SJSA1 (cell line): ENCODE results near the gene TGFBR1. TPM values are rescaled to one million over a fixed set of nuclear protein-coding genes. Genes with fewer than 3 reads are reported as not detected.

Source experiments
- DNase-seq, 2 experiments: peaks; one replicate each; pipeline ENCODE4 v3.0.0-alpha.2; 2015 to 2020; ENCODE audit warnings: low spot score in 2 of 2, low read depth in 1 of 2
- H3K27ac ChIP-seq: fragments of 250-450 bp; sonication (Bioruptor Pico); 2 replicates; pipeline ENCODE4 v1.5.1; 2020; ENCODE audit warnings: mild to moderate bottlenecking, moderate library complexity
- H3K27me3 ChIP-seq: fragments of 250-450 bp; sonication (Bioruptor Pico); replicated peaks from 2 replicates; pipeline ENCODE4 v1.5.1; 2020; ENCODE audit warnings: mild to moderate bottlenecking, moderate library complexity
- H3K36me3 ChIP-seq: fragments of 250-450 bp; sonication (Bioruptor Pico); 2 replicates; pipeline ENCODE4 v1.5.1; 2020; ENCODE audit warnings: mild to moderate bottlenecking
- H3K4me1 ChIP-seq: fragments of 250-450 bp; sonication (Bioruptor Pico); replicated peaks from 2 replicates; pipeline ENCODE4 v1.6.1; 2021; ENCODE audit warnings: mild to moderate bottlenecking
- H3K4me3 ChIP-seq: fragments of 250-450 bp; sonication (Bioruptor Pico); 2 replicates; pipeline ENCODE4 v1.5.1; 2020; ENCODE audit warnings: mild to moderate bottlenecking
- H3K9me3 ChIP-seq: fragments of 250-450 bp; sonication (Bioruptor Pico); replicated peaks from 2 replicates; pipeline ENCODE4 v1.5.1; 2020; ENCODE audit warnings: mild to moderate bottlenecking
- total RNA-seq: library from RNA; depleted of rRNA; stranded (reverse); fragments of >200 nt; shearing (Covaris generic); gene quantifications from 2 replicates; pipeline ENCODE4 v1.2.3, GENCODE V29; 2014

Gene TGFBR1
- total RNA-seq, 1 experiment from 2014 or later = 36.0 TPM

DNA sequence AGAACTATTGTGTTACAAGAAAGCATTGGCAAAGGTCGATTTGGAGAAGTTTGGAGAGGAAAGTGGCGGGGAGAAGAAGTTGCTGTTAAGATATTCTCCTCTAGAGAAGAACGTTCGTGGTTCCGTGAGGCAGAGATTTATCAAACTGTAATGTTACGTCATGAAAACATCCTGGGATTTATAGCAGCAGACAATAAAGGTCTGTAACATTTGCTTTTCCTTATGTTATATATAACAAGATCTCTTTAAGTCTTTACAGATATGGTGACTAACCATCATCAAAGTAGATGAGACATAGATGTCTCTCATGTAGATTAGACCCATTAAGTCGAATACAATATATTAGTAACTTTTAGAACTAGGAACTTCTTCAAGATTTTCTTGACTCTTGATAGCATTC, 33.0 kb downstream of the TGFBR1 start:
- Histone ChIP-seq H3K4me1 (no peaks in the 10 kb centered on the region), H3K4me3 (no peak overlapping the region), H3K27ac (no peak overlapping the region), H3K36me3 (peaks cover 33% of the 10 kb centered on the region), H3K9me3 (no peaks in the 10 kb centered on the region), H3K27me3 (no peaks in the 10 kb centered on the region)
- DNase-seq = no peak

DNA sequence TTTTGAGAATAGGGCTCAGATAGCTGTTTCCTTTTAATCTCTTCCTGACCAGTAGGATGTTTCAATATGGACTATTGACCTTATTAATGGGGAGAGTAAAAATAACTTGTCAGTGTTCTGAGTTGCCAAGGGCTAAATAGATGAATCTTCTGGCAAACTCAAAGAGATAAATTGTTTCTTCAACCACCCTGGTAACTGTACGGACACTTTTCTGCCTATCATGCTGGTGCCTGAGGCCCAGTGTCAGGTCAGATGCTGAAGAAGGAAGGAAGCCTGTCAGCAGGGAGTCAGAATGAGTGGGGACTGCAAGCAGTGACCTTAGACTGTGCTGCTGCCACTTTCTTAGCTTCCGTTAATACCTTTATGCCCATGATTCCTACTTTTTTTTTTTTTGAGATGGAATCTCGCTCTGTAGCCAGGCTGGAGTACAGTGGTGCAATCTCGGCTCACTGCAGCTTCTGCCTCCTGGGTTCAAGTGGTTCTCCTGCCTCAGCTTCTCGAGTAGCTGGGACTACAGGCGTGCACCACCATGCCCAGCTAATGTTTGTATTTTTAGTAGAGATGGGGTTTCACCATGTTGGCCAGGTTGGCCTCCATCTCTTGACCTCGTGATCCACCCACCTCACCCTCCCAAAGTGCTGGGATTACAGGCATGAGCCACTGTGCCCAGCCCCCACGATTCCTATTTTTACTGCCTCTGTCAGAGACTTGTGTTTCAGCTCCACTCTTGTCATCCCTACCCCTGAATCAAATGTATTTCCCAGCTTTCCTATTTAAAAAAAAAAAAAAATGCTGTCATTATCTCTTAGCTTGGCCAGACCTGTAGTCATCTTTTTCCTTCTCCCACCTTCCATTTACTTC, 33.7 kb downstream of the TGFBR1 start:
- no peaks in the 10 kb centered on the region for H3K27me3 ChIP-seq
- no peak overlapping the region for H3K27ac ChIP-seq
- no peak for DNase-seq

DNA sequence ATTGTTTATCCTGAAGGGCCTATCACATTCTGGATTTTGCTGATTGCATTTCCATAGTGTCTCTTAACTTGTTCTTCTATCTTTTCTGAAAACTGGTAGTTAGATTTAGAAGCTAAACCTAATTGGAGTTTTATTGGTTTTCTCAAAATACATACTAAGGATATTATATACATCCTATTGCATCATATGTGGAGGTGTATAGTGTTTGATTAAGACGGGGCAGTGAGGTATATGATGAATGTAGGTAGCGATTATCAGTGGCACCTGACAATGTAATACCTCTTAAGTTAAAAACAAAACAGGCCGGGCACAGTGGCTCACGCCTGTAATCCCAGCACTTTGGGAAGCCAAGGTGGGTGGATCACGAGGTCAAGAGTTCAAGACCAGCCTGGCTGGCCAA, 35.0 kb downstream of the TGFBR1 start:
- no peak overlapping the region for H3K4me3 ChIP-seq
- no peaks in the 10 kb centered on the region for H3K27me3 ChIP-seq
- no peak for DNase-seq
- no peaks in the 10 kb centered on the region for H3K9me3 ChIP-seq
- H3K4me1 ChIP-seq = no peaks in the 10 kb centered on the region
- no peak overlapping the region for H3K27ac ChIP-seq
- peaks cover 44% of the 10 kb centered on the region for H3K36me3 ChIP-seq

More for the DNA sequence above, 33.7 kb downstream of the TGFBR1 start:
- Histone ChIP-seq H3K9me3 (no peaks in the 10 kb centered on the region), H3K4me1 (no peaks in the 10 kb centered on the region), H3K36me3 (peaks cover 39% of the 10 kb centered on the region), H3K4me3 (no peak overlapping the region)

DNA sequence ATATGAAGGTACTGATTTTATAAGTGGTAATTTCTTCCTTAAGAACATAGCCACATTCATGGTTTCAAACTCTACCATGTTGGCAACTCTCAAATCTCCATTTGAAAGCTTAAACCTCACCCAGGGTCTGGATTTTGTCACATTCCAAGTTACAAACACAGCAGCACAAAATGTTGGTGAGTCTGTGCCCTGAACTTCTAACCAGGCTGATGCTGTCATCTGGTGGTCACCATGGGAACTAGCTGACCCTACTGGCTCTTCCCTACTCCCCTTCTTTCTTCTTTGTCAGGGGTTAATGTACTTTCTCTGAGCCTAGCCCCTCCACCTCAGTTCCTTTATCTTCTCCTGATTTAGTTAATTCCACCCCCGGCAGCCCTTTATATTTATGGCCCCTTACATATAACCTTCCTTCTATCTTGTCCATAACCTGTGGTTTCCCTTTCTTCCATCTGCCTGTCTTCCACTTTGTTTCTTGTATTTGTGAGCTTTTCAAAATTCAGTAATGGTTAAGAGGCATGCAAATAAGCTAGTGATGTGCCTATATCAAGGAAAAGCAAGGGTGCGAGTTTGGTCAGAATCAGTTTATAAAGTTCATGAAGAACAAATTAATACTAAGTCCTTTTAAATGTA, 35.9 kb downstream of the TGFBR1 start:
- Histone ChIP-seq H3K9me3 (no peaks in the 10 kb centered on the region), H3K4me1 (no peaks in the 10 kb centered on the region), H3K27ac (no peak overlapping the region), H3K36me3 (peaks cover 53% of the 10 kb centered on the region), H3K4me3 (no peak overlapping the region), H3K27me3 (no peaks in the 10 kb centered on the region)
- DNase-seq = peak; percentile 43 to 44

DNA sequence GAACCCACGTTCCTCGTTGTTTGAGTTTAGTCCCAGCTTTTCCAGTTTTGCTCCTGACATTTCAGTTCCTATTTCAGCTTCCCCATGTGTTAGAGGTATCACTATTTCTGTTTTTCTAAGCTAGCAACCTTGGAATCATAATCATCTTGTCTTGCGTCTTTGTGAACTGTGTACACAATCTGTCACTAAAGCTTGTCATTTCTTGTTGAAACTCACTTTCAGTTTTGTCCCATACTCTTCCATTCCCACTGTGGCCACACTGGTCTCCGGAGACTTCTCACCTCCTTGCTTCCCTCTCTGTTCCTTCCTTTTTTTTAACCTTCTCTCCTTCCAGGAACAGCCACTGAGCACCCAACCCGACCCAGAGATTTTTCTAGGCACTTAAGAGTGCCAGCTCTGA, 36.9 kb downstream of the TGFBR1 start:
- DNase-seq = no peak
- Histone ChIP-seq H3K4me1 (no peaks in the 10 kb centered on the region), H3K4me3 (no peak overlapping the region), H3K36me3 (peaks cover 61% of the 10 kb centered on the region), H3K9me3 (no peaks in the 10 kb centered on the region), H3K27ac (no peak overlapping the region), H3K27me3 (no peaks in the 10 kb centered on the region)

DNA sequence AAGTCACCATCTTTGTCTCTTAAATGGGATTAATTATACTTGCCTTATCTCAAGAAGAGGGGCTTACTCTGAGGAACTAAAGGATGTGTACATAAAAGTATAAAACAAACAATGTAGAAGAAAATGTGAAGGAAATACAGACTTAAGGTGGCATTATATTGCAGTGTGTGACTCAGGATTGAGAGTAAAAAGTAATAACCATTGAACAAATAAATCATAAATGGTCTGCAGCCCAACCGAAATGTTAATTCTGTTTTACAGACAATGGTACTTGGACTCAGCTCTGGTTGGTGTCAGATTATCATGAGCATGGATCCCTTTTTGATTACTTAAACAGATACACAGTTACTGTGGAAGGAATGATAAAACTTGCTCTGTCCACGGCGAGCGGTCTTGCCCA, 37.4 kb downstream of the TGFBR1 start:
- Histone ChIP-seq H3K9me3 (no peaks in the 10 kb centered on the region), H3K4me1 (no peaks in the 10 kb centered on the region), H3K27ac (no peak overlapping the region), H3K36me3 (peaks cover 63% of the 10 kb centered on the region), H3K4me3 (no peak overlapping the region), H3K27me3 (no peaks in the 10 kb centered on the region)
- no peak for DNase-seq

DNA sequence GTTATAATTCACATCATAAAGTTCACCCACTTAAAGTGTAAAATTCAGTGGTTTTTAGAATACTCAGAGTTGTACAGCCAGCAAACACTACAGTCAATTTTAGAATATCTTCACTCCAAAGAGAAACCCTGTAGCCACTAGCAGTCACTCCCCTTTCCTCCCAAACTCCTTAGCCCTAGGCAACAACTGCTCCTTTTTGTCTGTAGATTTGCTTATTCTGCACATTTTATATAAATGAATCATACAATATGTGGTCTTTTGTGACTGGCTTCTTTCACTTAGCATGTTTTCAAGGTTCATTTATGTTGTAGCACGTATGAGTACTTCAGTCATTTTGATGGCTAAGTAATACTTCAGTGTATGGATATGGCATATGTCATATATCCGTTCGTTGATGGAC, 38.7 kb downstream of the TGFBR1 start:
- no peak for DNase-seq
- Histone ChIP-seq H3K4me1 (no peaks in the 10 kb centered on the region), H3K9me3 (no peaks in the 10 kb centered on the region), H3K36me3 (peaks cover 68% of the 10 kb centered on the region), H3K27ac (no peak overlapping the region), H3K27me3 (no peaks in the 10 kb centered on the region), H3K4me3 (no peak overlapping the region)

DNA sequence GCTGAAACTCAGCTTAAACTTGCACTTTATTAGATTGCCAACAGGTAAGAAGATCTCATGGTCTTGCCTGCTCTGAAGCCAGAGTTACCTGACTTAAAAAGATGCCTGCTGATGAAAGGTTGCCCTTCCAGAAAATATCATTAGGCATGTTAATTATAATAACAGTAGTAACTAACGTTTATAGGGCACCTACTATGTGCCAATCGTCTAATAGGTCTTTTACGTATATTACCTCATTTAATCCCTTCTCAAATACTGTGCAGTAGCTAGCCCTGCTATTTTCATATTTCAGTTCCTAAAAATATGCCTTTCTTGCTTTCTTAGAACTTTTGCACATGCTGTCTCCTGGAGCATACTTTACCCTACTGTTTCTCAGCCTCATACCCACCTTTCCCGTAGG, 40.1 kb downstream of the TGFBR1 start:
- H3K36me3 ChIP-seq = peaks cover 75% of the 10 kb centered on the region
- no peak for DNase-seq
- no peaks in the 10 kb centered on the region for H3K27me3 ChIP-seq
- H3K27ac ChIP-seq = no peak overlapping the region
- H3K4me1 ChIP-seq = no peaks in the 10 kb centered on the region
- H3K4me3 ChIP-seq = no peak overlapping the region
- H3K9me3 ChIP-seq = no peaks in the 10 kb centered on the region

DNA sequence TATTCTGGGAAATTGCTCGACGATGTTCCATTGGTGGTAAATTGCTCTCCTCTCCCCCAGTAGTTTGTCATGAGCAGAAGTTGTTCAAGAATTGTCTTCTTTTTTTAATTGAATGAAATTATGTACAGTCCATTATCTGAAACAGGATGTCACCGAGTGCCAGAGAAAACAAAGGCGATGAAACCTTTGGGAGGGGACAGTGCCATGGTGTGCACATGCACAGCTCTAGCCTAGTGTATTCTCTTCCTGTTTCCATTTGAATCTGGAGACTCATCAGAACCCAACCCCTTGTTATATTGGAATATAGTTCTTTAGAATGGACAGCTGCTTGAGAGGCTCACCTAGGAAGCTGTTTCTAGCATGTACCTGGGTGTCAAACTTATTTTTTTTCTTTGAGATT, 41.7 kb downstream of the TGFBR1 start:
- Histone ChIP-seq H3K4me1 (no peaks in the 10 kb centered on the region), H3K27me3 (no peaks in the 10 kb centered on the region), H3K36me3 (peaks cover 63% of the 10 kb centered on the region), H3K9me3 (no peaks in the 10 kb centered on the region), H3K4me3 (no peak overlapping the region), H3K27ac (no peak overlapping the region)
- DNase-seq = no peak

DNA sequence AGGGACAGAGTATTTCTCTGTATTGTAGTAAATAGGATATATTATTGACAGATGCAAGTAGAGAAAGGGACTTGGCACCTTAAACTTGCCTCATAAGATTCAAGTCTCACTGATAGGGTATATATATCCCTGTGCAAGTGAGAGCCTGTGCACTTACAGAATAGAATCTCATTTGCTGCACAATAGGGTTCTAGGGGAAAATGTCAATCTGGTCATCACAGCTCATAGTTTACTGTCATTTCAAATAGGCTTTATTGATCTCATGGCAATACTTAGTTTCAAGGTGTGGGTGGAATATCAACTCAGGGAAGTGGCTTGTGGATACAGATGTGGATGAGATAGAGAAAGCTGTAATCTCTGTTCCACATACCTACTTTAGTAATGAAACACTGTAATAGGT, 42.3 kb downstream of the TGFBR1 start:
- H3K4me3 ChIP-seq = no peak overlapping the region
- no peak overlapping the region for H3K27ac ChIP-seq
- no peak for DNase-seq
- no peaks in the 10 kb centered on the region for H3K4me1 ChIP-seq
- H3K9me3 ChIP-seq = no peaks in the 10 kb centered on the region
- peaks cover 63% of the 10 kb centered on the region for H3K36me3 ChIP-seq
- no peaks in the 10 kb centered on the region for H3K27me3 ChIP-seq

DNA sequence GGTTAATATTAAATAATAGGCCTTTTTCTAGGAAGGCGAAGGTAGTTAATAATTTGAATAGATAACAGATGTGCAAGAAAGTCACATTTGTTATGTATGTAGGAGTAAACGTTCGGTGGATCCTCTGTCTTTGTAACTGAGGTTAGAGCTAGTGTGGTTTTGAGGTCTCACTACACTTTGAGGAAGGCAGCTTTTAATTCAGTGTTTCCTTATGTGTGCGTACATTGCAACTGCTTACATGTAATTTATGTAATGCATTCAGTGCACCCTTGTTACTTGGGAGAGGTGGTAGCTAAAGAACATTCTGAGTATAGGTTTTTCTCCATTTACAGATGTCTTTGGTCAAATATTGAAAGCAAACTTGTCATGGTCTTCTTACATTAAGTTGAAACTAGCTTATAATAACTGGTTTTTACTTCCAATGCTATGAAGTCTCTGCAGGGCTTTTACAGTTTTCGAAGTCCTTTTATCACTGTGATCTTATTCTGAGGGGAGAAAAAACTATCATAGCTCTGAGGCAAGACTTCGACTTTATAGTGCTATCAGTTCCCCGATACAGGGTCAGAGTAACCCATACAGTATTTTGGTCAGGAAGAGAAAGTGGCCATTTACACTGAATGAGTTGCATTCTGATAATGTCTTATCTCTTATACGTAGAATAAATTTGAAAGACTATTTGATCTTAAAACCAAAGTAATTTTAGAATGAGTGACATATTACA, 45.7 kb downstream of the TGFBR1 start:
- Histone ChIP-seq H3K27me3 (no peaks in the 10 kb centered on the region), H3K36me3 (peaks cover 37% of the 10 kb centered on the region)

DNA sequence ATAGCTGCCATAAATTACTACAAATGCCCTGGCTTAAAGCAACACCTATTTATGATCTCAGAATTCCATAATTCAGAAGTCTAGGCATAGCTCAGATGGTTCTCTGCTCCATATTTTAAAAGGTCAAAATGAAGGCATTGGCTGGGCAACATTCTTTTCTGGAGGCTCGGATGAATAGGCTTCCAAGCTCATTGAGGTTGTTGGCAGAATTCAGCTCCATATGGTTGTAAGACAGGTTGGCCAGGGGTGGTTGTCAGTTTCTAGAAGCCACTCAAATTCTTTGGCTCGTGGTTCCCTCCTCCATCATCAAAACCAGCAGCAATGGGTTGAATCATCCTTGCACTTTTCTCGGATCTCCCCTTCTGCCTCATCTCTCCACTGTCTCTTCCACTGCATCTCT, 49.4 kb downstream of the TGFBR1 start:
- no peak for DNase-seq
- Histone ChIP-seq H3K27me3 (no peaks in the 10 kb centered on the region), H3K9me3 (no peaks in the 10 kb centered on the region), H3K4me1 (peaks cover 14% of the 10 kb centered on the region), H3K4me3 (no peak overlapping the region), H3K36me3 (peaks cover 9% of the 10 kb centered on the region; the same call in 1 of the 2 replicates), H3K27ac (no peak overlapping the region)

More for the DNA sequence above, 45.7 kb downstream of the TGFBR1 start:
- no peak overlapping the region for H3K27ac ChIP-seq
- H3K4me1 ChIP-seq = peaks cover 5% of the 10 kb centered on the region
- no peak overlapping the region for H3K4me3 ChIP-seq
- H3K9me3 ChIP-seq = no peaks in the 10 kb centered on the region
- DNase-seq = no peak

DNA sequence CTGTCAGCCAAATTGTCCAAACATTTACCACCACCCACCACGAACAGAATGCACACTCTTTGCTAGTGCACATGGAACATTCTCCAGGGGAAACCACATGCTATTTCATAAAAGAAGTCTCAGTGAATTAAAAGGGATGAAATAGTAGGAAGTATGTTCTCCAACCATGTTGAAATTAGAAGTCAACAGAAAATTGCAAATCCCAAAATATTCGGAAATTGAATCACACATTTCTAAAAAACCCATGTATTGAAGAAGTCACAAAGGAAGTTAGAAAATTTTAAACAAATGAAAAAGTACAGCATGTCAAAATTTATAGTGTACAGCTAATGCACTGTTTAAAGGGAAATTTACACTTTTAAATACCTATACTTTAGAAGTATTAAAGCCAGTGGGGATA, 50.8 kb downstream of the TGFBR1 start:
- H3K27me3 ChIP-seq = no peaks in the 10 kb centered on the region
- H3K9me3 ChIP-seq = no peaks in the 10 kb centered on the region
- peaks cover 4% of the 10 kb centered on the region; the same call in 1 of the 2 replicates for H3K36me3 ChIP-seq
- peak in 1 of 2 experiments; percentile 33 for DNase-seq
- peaks cover 14% of the 10 kb centered on the region for H3K4me1 ChIP-seq
- H3K27ac ChIP-seq = no peak overlapping the region
- H3K4me3 ChIP-seq = no peak overlapping the region

DNA sequence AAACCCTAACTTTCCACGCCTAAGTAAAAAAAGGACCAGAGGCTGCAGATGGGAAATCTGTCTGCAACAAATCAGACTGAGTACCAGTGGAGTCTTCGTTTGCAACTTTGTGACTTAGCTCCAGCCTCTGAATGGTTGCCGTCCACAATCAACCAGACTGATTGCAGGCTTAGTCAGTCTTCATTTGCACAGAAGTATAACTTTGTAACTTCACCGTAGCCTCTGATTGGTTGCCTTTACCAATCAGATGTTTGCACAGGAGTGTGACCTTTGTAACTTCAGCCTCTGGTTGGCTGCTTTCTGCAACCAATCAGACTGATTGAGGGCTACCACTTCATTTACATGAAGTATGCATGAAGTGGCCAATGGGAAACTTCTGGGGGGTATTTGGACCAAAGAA, 53.7 kb downstream of the TGFBR1 start:
- Histone ChIP-seq H3K4me1 (peaks cover 14% of the 10 kb centered on the region), H3K27ac (no peak overlapping the region), H3K4me3 (no peak overlapping the region), H3K27me3 (no peaks in the 10 kb centered on the region), H3K36me3 (no peaks in the 10 kb centered on the region), H3K9me3 (no peaks in the 10 kb centered on the region)
- DNase-seq = no peak
